Activated naive CD4-positive, alpha-beta T cell treated with anti-CD3 and anti-CD28 coated beads, Interleukin-2, amount 50 U/mL, for 72 hours (primary cell): ENCODE data around the gene FAM174C. TPM values are rescaled to one million over a fixed set of nuclear protein-coding genes. Genes with fewer than 3 reads are reported as not detected.

Experiments
- ATAC-seq, 2 donors: fragments of 150-1000 bp; cut with Tn5 transposase; 2 replicates each; pipeline ENCODE4 v1.10.0; 2021; ENCODE audit warnings: mild to moderate bottlenecking in 2 of 2, moderate library complexity in 2 of 2
- DNase-seq, 2 donors: peaks; one replicate each; pipeline ENCODE4 v3.0.0; 2021 to 2022; ENCODE audit warnings: low spot score in 2 of 2
- H3K27ac Mint-ChIP-seq, 2 donors: one replicate each; pipeline ENCODE4 v1.8.0; 2022; ENCODE audit warnings: mild to moderate bottlenecking in 2 of 2, mixed read lengths in 2 of 2
- H3K36me3 Mint-ChIP-seq, 2 donors: one replicate each; pipeline ENCODE4 v1.8.0; 2022; ENCODE audit warnings: mixed read lengths in 2 of 2
- H3K9me3 Mint-ChIP-seq, 2 donors: one replicate each; pipeline ENCODE4 v1.8.0; 2022; ENCODE audit warnings: mixed read lengths in 2 of 2
- total RNA-seq, 2 donors: library from RNA; stranded (reverse); gene quantifications; one replicate each; pipeline ENCODE4 v1.2.3, GENCODE V29; 2022

The FAM174C gene
- total RNA-seq, 2 donors from 2014 or later: 42.1 to 76.0 TPM

DNA sequence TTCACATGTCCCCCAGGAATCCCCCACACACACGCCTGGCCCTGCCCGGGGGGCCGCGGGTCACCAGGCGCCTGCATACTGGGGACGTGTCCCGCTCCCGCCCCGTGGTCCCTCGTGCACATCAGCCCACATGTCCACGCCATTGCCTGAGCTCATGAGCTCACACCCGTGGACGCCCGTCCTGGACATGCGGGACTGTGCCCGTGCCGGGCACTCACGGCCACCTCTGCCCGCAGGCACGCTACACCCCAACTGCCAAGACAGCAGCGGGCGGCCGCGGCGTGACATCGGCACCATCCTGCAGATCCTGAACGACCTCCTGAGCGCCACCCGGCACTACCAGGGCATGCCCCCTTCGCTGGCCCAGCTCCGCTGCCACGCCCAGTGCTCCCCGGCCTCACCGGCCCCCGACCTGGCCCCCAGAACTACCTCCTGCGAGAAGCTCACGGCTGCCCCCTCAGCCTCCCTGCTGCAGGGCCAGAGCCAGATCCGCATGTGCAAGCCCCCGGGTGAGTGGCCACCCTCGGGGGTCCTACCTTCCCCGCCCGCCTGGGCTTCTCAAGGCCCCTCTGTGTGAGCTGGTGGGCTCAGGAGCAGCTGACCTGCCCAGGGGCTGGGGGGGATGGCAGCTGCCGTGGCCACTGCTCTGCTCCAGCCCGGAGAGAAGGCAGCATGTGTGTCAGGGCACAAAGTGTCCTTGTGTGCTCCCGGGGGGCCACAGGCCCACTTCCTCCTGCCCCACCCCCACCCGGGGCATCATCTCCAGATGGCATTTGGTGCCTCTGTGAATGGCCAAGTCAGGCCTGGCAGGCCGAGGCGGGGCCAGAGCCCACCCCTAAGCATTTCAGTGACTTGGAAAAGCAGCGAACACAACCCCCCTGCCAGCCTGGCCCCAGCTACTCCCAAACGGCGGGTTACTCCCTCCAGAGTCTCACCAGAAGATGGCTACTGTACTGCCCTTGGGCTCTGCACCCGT, 19.9 kb upstream of the FAM174C start:
- DNase-seq: no peak
- peak overlapping the region in 1 of 2 donors; percentile 92 for H3K27ac Mint-ChIP-seq
- peaks cover 20 to 32% of the 10 kb centered on the region in 2 donors for H3K36me3 Mint-ChIP-seq

DNA sequence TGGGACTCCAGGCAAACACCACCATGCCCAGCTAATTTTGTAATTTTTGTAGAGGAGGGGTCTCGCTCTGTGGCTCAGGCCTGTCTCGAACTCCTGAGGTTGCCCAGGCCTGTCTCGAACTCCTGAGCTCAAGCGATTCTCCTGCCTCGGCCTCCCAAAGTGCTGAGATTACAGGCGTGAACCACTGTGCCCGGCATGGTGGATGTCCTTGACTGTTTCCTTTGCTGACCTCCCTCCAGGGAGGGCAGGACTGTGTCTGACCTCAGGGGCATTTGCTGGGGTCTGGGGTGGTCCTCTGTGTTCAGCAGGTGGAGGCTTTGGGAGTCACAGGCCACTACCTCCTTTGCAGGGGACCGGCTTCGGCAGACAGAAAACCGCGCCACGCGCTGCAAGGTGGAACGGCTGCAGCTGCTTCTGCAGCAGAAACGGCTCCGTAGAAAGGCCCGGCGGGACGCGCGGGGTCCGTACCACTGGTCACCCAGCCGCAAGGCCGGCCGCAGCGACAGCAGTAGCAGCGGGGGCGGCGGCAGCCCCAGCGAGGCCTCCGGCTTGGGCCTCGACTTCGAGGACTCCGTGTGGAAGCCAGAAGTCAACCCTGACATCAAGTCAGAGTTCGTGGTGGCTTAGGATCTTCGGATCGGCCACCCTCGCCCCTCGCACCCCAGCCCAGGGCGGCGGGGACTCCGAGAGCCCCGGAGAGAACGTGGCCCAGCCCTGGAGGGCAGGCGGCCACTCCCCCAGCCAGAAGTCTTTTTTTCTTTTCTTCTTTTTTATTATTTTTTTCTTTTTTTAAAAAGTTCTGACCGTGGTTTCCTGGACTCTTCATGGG, 18.5 kb upstream of the FAM174C start:
- no peaks in the 10 kb centered on the region for H3K9me3 Mint-ChIP-seq
- no peak overlapping the region for H3K27ac Mint-ChIP-seq
- DNase-seq (no peak), ATAC-seq (no peak)
- H3K36me3 Mint-ChIP-seq: peaks cover 21 to 30% of the 10 kb centered on the region in 2 donors

More for the DNA sequence above, 19.9 kb upstream of the FAM174C start:
- no peak for ATAC-seq
- no peaks in the 10 kb centered on the region for H3K9me3 Mint-ChIP-seq

- ATAC-seq (no peak), DNase-seq (no peak)
- no peaks in the 10 kb centered on the region for H3K9me3 Mint-ChIP-seq
- peak overlapping the region; percentile 68 to 96 for H3K27ac Mint-ChIP-seq
- peaks cover 16 to 31% of the 10 kb centered on the region in 2 donors for H3K36me3 Mint-ChIP-seq
Measured at GRCh38 chr19:1257475-1258162, 17.7 kb upstream of the FAM174C start.

DNA sequence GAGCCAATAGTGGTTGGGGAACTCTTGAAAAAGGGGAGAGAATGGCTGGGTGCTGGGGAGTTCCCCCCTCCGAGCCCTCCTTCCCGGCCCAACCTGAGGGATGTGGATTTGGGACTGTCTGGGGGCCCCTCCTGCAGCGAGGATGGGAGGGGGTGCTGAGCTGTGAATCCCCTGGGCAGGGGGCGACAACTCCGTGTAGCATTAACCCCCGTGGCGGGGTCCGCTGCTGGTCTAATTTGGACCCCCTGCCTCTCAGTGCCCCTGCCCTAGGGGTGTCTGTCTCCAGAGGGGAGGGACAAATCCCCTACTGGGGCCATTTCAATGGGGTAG, 17.2 kb upstream of the FAM174C start:
- ATAC-seq: no peak
- Mint-ChIP-seq H3K36me3 (peaks cover 16 to 31% of the 10 kb centered on the region in 2 donors), H3K27ac (peak overlapping the region; percentile 68 to 96), H3K9me3 (no peaks in the 10 kb centered on the region)
- no peak for DNase-seq

DNA sequence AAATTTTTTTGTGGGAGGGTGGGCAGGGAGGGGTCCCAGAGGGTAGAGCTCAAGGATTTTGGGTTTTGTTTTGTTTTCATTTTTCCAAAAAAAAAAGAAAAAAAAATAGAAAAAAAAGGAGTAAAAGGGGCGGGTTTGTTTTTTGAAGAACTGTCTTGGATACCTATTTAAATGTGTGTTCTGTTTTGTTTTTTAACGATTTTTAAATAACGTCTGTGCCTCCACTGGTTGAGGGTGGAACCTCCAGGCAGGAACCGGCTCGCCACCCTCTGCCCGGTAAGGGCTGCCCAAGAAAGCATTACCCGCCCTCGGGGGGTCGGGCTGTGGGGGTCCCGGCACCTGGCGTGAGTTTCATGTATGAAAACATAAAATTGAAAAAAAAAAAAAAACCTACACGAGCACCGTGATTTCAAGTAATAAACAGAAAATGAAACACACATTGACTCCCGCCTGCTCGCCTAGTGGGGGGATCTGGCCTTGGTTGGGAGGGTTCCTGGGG, 16.6 kb upstream of the FAM174C start:
- no peaks in the 10 kb centered on the region for H3K9me3 Mint-ChIP-seq
- peaks cover 16 to 25% of the 10 kb centered on the region in 2 donors for H3K36me3 Mint-ChIP-seq
- H3K27ac Mint-ChIP-seq: peak overlapping the region; percentile 92 to 96
- DNase-seq (no peak), ATAC-seq (no peak)

DNA sequence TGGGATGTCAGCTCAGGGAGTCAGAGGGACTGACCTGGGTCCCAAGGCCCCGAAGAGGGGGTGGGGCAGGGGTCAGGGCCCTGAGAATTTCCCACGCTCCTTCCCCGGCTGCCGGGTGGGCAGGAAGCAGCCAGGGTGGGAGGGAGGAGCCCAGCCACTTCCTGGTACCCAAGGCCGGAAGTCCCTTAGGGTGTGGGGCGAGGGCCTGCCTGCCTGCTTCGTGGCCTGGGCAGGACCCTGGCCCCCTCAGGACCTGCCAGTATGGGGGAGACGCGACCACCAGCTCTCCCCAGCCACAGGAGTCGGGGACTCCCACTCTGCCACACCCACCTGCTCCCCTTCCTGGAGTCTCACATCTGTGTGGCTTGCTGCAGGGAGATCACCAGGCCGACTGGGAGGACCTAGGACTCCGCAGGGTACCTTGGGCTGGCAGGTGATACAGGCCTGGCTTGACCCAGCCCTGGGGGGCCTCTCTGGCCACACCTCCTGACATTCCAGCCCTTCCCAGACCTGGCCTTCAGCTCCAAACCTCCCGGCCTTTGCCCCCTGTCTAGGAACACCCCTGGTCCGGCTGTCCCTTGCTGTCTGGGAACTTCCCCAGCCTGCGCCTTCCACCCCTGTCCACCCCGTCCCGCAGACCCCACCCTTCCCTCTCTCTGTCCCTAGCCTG, 16.0 kb upstream of the FAM174C start:
- peaks cover 16 to 25% of the 10 kb centered on the region in 2 donors for H3K36me3 Mint-ChIP-seq
- ATAC-seq (peak; percentile 40 to 42), DNase-seq (peak; percentile 69 to 87)
- H3K9me3 Mint-ChIP-seq: no peaks in the 10 kb centered on the region
- H3K27ac Mint-ChIP-seq: peak overlapping the region; percentile 92 to 96

- Mint-ChIP-seq H3K27ac (peak overlapping the region; percentile 92 to 96), H3K36me3 (peaks cover 10 to 25% of the 10 kb centered on the region in 2 donors), H3K9me3 (no peaks in the 10 kb centered on the region)
- DNase-seq (peak in 1 of 2 donors; percentile 85), ATAC-seq (peak; percentile 38 to 47)
Measured at GRCh38 chr19:1259876-1260748, 15.2 kb upstream of the FAM174C start.

DNA sequence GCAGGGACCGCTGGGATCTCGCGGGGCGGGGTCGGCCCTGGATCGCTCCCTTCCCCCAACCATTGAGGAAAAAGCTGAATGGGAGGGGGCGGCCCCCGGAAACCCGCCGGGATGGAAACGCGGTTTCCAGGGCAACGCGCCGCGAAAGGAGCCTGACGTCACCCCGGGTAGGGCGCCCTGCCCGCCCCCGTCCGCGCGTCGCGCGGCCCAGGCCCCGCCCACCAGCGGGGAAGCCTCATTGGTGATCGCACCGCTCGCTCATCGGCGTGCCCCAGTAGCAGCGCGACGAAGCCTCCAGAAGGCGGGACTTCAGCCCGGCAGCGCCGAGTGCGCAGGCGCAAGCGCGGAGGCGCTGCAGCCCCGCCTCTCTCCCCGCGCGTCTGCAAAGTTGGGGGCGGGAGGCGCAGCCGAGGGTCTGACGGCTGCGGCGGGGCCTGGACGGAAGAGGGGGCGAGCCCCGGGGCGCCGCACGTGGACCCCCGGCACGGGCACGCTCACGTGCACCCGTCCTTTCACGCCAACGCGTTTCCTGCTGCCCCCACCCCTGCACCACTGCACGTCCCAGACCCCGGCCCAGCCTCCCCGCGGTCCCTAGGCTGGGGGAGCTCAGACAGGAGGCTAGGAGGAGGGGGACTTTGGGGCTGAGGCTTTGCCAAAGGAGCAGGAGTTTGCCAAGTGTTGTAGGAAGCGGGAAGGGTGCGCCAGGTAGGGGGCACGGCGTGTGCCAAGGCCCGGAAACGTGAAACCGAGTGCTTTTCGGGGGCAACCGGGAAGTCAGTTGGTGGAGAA, 14.4 kb upstream of the FAM174C start:
- no peaks in the 10 kb centered on the region for H3K9me3 Mint-ChIP-seq
- peak overlapping the region; percentile 92 to 97 for H3K27ac Mint-ChIP-seq
- H3K36me3 Mint-ChIP-seq: peaks cover 9 to 25% of the 10 kb centered on the region in 2 donors
- peak; percentile 79 to 87 for ATAC-seq
- peak; percentile 98 to 99 for DNase-seq

GRCh38 chr19:1261538-1261797, 13.9 kb upstream of the FAM174C start:
- H3K27ac Mint-ChIP-seq: peak overlapping the region; percentile 92 to 97
- no peaks in the 10 kb centered on the region for H3K9me3 Mint-ChIP-seq
- ATAC-seq (no peak), DNase-seq (no peak)
- peaks cover 9 to 25% of the 10 kb centered on the region in 2 donors for H3K36me3 Mint-ChIP-seq

- ATAC-seq (no peak), DNase-seq (no peak)
- peaks cover 9 to 25% of the 10 kb centered on the region in 2 donors for H3K36me3 Mint-ChIP-seq
- H3K9me3 Mint-ChIP-seq: no peaks in the 10 kb centered on the region
- H3K27ac Mint-ChIP-seq: peak overlapping the region; percentile 92 to 97
Measured at GRCh38 chr19:1261798-1262622, 13.3 kb upstream of the FAM174C start.

DNA sequence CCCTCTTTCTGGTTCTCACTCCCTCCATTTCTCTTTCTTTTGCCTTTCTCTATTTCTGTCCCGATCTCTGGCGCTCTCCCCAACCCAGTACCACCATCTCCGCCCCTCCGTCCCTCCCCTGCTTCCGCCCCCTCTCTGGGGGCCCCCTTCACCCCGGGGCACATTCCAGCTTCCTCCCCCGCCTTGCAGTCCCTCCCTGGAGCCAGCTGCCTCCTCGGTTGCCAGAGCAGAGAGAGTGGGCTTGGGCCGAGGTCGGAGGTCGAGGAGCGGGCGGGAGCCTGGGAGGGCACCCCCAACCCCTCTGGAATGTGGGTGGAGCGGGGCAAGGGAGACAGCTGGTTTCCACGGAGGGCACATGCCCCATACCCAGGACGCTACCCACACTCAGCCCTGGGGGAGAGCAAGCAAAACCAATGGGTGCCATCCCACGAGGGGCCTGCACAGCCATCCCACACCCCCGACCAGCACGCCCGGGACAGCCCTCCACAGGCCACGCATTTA, 12.7 kb upstream of the FAM174C start:
- Mint-ChIP-seq H3K9me3 (no peaks in the 10 kb centered on the region), H3K36me3 (peaks cover 9 to 22% of the 10 kb centered on the region in 2 donors), H3K27ac (peak overlapping the region in 1 of 2 donors; percentile 53)
- ATAC-seq (no peak), DNase-seq (no peak)

DNA sequence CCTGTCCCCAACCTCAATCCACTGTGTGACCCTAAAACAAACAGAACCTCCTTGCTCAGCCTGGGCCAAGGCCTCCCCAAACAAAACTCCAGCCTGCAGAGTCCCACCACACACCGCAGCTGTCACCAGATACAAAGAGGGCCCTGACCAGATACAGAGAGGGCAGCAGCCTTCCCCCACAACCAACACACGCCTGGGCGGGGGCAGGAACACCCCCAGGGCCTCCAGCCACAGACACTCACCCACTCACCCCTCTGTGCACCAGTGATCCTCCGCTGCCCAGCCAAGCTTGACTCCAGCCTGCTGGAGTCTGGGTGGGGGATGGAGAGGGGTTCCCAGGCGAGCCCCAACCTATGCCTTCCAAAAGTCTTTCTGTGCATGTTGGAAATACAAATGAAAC, 12.1 kb upstream of the FAM174C start:
- ATAC-seq (no peak), DNase-seq (no peak)
- peak overlapping the region in 1 of 2 donors; percentile 53 for H3K27ac Mint-ChIP-seq
- H3K36me3 Mint-ChIP-seq: peaks cover 9 to 21% of the 10 kb centered on the region in 2 donors
- H3K9me3 Mint-ChIP-seq: no peaks in the 10 kb centered on the region

- Mint-ChIP-seq H3K9me3 (no peaks in the 10 kb centered on the region), H3K36me3 (peaks cover 11 to 12% of the 10 kb centered on the region in 2 donors), H3K27ac (peak overlapping the region in 1 of 2 donors; percentile 47)
- DNase-seq (peak in 1 of 2 donors; percentile 77), ATAC-seq (peak in 1 of 2 donors; percentile 2)
Measured at GRCh38 chr19:1264801-1265614, 10.3 kb upstream of the FAM174C start.
